Activated T-cell treated with anti-CD3 and anti-CD28 coated beads, Interleukin-2, amount 50 U/mL, for 4 hours (primary cell): ENCODE data around the gene JPH2. TPM values are rescaled to one million over a fixed set of nuclear protein-coding genes. Genes with fewer than 3 reads are reported as not detected.
"Not testable (repeated sequence)": the region's sequence is repeated elsewhere in the genome, so short reads cannot be mapped to it uniquely, and the experiment has no call there.

ENCODE experiments used
- ATAC-seq, 2 donors: fragments of 200-7000 bp; cut with Tn5 transposase; one replicate each; pipeline ENCODE4 v1.10.0; 2021
- DNase-seq: peaks from one replicate; pipeline ENCODE4 v3.0.0-alpha.2; 2020
- H3K27me3 Mint-ChIP-seq: one replicate; pipeline ENCODE4 v1.8.0; 2021; ENCODE audit warnings: low read depth, mixed read lengths
- H3K36me3 Mint-ChIP-seq: one replicate; pipeline ENCODE4 v1.8.0; 2022; ENCODE audit warnings: mixed read lengths; ENCODE audit not compliant: insufficient read depth
- H3K4me1 Mint-ChIP-seq: one replicate; pipeline ENCODE4 v1.8.0; 2021; ENCODE audit warnings: low read depth, mixed read lengths
- H3K4me3 Mint-ChIP-seq: one replicate; pipeline ENCODE4 v1.8.0; 2021; ENCODE audit warnings: mild to moderate bottlenecking, moderate library complexity, mixed read lengths
- H3K9me3 Mint-ChIP-seq: one replicate; pipeline ENCODE4 v1.8.0; 2021; ENCODE audit warnings: mixed read lengths
- total RNA-seq, 3 donors: library from RNA; stranded (reverse); gene quantifications; one replicate each; pipeline ENCODE4 v1.2.1, GENCODE V29; 2021

Gene JPH2
- total RNA-seq, 3 donors from 2014 or later, result not detected

GRCh38 chr20:44141873-44142272 lies 45.1 kb downstream of the JPH2 start:
- H3K36me3 Mint-ChIP-seq, result no peaks in the 10 kb centered on the region

GRCh38 chr20:44138867-44139266 lies 48.1 kb downstream of the JPH2 start:
- Mint-ChIP-seq H3K9me3 (no peaks in the 10 kb centered on the region), H3K27me3 (peaks cover 16% of the 10 kb centered on the region), H3K4me3 (no peak overlapping the region), H3K36me3 (no peaks in the 10 kb centered on the region), H3K4me1 (no peaks in the 10 kb centered on the region)
- DNase-seq (no peak), ATAC-seq (no peak)

More at GRCh38 chr20:44141873-44142272, 45.1 kb downstream of the JPH2 start:
- H3K4me3 Mint-ChIP-seq, result no peak overlapping the region
- ATAC-seq (no peak), DNase-seq (no peak)
- H3K27me3 Mint-ChIP-seq, result peaks cover 15% of the 10 kb centered on the region
- no peaks in the 10 kb centered on the region for H3K4me1 Mint-ChIP-seq
- H3K9me3 Mint-ChIP-seq, result no peaks in the 10 kb centered on the region

GRCh38 chr20:44137266-44137801 lies 49.7 kb downstream of the JPH2 start:
- ATAC-seq, result no peak
- DNase-seq, result no peak
- Mint-ChIP-seq H3K27me3 (peaks cover 14% of the 10 kb centered on the region), H3K4me3 (no peak overlapping the region), H3K4me1 (no peaks in the 10 kb centered on the region), H3K36me3 (no peaks in the 10 kb centered on the region), H3K9me3 (no peaks in the 10 kb centered on the region)

GRCh38 chr20:44136579-44137265 lies 50.3 kb downstream of the JPH2 start:
- DNase-seq (no peak), ATAC-seq (no peak)
- Mint-ChIP-seq H3K9me3 (no peaks in the 10 kb centered on the region), H3K4me3 (no peak overlapping the region), H3K27me3 (peaks cover 14% of the 10 kb centered on the region), H3K36me3 (no peaks in the 10 kb centered on the region), H3K4me1 (no peaks in the 10 kb centered on the region)

- H3K9me3 Mint-ChIP-seq, result no peaks in the 10 kb centered on the region
- no peaks in the 10 kb centered on the region for H3K36me3 Mint-ChIP-seq
- ATAC-seq, result peak; percentile 10 to 38
- no peaks in the 10 kb centered on the region for H3K4me1 Mint-ChIP-seq
- H3K27me3 Mint-ChIP-seq, result peaks cover 11% of the 10 kb centered on the region
- no peak for DNase-seq
- no peak overlapping the region for H3K4me3 Mint-ChIP-seq
Observed at GRCh38 chr20:44135417-44136204, 51.4 kb downstream of the JPH2 start.

- no peaks in the 10 kb centered on the region for H3K9me3 Mint-ChIP-seq
- ATAC-seq (peak in 1 of 2 donors; percentile 19), DNase-seq (no peak)
- no peaks in the 10 kb centered on the region for H3K36me3 Mint-ChIP-seq
- no peak overlapping the region for H3K4me3 Mint-ChIP-seq
- no peaks in the 10 kb centered on the region for H3K4me1 Mint-ChIP-seq
- peaks cover 9% of the 10 kb centered on the region for H3K27me3 Mint-ChIP-seq
Observed at GRCh38 chr20:44135012-44135412, 52.0 kb downstream of the JPH2 start.

GRCh38 chr20:44133424-44133823 lies 53.6 kb downstream of the JPH2 start:
- DNase-seq (no peak), ATAC-seq (no peak)
- Mint-ChIP-seq H3K4me1 (no peaks in the 10 kb centered on the region), H3K9me3 (no peaks in the 10 kb centered on the region), H3K27me3 (peaks cover 4% of the 10 kb centered on the region), H3K36me3 (no peaks in the 10 kb centered on the region), H3K4me3 (no peak overlapping the region)

- no peak overlapping the region for H3K4me3 Mint-ChIP-seq
- no peaks in the 10 kb centered on the region for H3K36me3 Mint-ChIP-seq
- no peaks in the 10 kb centered on the region for H3K4me1 Mint-ChIP-seq
- no peaks in the 10 kb centered on the region for H3K9me3 Mint-ChIP-seq
- H3K27me3 Mint-ChIP-seq, result peaks cover 4% of the 10 kb centered on the region
- DNase-seq (no peak), ATAC-seq (no peak)
Observed at GRCh38 chr20:44131704-44132103, 55.3 kb downstream of the JPH2 start.

GRCh38 chr20:44129911-44130718 lies 56.9 kb downstream of the JPH2 start:
- Mint-ChIP-seq H3K9me3 (no peaks in the 10 kb centered on the region), H3K4me1 (no peaks in the 10 kb centered on the region), H3K4me3 (no peak overlapping the region), H3K27me3 (peaks cover 7% of the 10 kb centered on the region), H3K36me3 (no peaks in the 10 kb centered on the region)
- DNase-seq (no peak), ATAC-seq (no peak)

GRCh38 chr20:44129300-44129699 lies 57.7 kb downstream of the JPH2 start:
- ATAC-seq, H3K27me3 Mint-ChIP-seq, H3K4me3 Mint-ChIP-seq, H3K36me3 Mint-ChIP-seq, H3K4me1 Mint-ChIP-seq, DNase-seq, H3K9me3 Mint-ChIP-seq: not testable (repeated sequence)

- no peaks in the 10 kb centered on the region for H3K36me3 Mint-ChIP-seq
- peaks cover 16% of the 10 kb centered on the region for H3K27me3 Mint-ChIP-seq
- H3K9me3 Mint-ChIP-seq, result no peaks in the 10 kb centered on the region
- ATAC-seq, result no peak
- DNase-seq, result no peak
- no peaks in the 10 kb centered on the region for H3K4me1 Mint-ChIP-seq
- H3K4me3 Mint-ChIP-seq, result no peak overlapping the region
Observed at GRCh38 chr20:44126445-44126844, 60.5 kb downstream of the JPH2 start.

- Mint-ChIP-seq H3K9me3 (no peaks in the 10 kb centered on the region), H3K36me3 (no peaks in the 10 kb centered on the region), H3K27me3 (peaks cover 16% of the 10 kb centered on the region), H3K4me1 (no peaks in the 10 kb centered on the region), H3K4me3 (no peak overlapping the region)
- ATAC-seq (no peak), DNase-seq (no peak)
Observed at GRCh38 chr20:44125332-44126127, 61.5 kb downstream of the JPH2 start.

- Mint-ChIP-seq H3K4me3 (no peak overlapping the region), H3K4me1 (no peaks in the 10 kb centered on the region), H3K9me3 (no peaks in the 10 kb centered on the region), H3K27me3 (peaks cover 19% of the 10 kb centered on the region), H3K36me3 (no peaks in the 10 kb centered on the region)
- DNase-seq (no peak), ATAC-seq (no peak)
Observed at GRCh38 chr20:44123874-44124535, 63.0 kb downstream of the JPH2 start.
